GM18873 (cell line): Measurements from ENCODE around the gene CRADD.

Experiments
- ATAC-seq: cut with Tn5 transposase; IDR thresholded peaks from one replicate; pipeline ENCODE4 v1.9.1; 2021; ENCODE audit warnings: mild to moderate bottlenecking, moderate library complexity, moderate number of reproducible peaks; ENCODE audit not compliant: unreplicated experiment, low FRiP score

The CRADD gene

DNA sequence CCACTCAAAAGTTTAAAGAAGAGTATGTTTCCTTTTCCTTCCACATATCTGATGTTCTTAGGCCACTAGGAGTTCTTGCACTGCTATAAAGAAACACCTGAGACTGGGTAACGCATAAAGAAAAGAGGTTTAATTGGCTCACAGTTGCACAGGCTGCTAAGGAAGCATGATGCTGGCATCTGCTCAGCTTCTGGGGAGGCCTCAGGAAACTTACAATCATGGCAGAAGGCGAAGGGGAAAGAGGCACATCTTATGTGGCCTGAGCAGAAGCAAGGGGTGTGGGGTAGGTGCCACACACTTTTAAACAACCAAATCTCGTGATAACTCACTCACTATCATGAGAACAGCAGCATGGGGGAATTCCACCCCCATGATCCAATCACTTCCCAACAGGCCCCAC, 7.7 kb upstream of the CRADD start:
- ATAC-seq = no peak

DNA sequence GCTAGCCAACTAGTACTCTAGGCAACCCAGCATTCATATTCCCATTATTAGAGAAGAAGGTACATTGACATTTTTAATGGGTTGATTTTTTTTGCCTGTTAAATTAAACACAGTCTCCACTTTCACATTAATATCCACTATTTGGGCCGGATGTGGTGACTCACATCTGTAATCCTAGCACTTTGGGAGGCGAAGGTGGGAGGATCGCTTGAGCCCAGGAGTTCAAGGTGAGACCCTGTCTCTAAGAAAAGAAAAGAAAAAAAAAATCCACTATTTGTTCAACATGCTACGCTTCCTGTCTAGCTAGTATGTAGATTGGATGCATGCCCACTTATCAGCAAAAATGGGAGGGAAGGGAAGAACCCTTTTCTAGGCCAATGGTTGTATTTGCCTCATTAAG, 7.1 kb upstream of the CRADD start:
- ATAC-seq = no peak

DNA sequence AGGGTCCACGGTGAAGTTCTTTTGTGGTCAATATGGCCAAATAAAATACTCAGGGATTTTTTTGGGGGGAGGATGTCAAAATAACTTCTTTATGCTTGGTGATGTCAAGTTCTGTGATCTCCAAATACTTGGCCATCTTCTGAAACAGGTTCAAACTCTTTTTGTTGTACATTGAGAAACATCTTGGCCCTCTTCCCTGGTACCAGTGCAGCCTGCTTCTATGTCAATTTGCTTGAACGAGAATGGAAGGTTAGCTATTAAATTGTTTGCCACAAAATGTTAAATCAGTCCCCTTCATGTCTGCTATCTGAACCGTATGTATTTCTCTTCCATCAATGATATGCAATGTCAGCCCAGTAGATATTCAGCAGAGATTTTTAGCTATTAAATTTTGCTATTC, 6.1 kb upstream of the CRADD start:
- no peak for ATAC-seq

DNA sequence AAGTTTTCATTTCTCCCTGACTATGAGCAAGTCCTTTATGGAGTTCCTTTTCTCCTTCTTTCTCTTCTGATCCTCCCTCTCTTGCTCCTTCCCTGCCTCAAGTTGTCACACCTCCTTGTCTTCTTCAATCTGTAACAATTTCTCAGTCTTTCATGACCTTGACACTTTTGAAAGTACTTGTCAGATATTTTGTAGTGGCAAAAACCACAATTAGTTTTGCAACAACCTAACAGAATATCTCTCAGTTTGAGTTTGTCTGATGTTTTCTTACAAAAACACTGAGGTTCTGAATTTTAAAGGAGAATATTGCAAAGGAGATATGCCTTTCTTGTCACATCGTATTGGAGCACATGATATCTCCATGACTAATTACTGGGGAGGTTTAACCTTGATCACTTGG, 4.1 kb upstream of the CRADD start:
- ATAC-seq = no peak

DNA sequence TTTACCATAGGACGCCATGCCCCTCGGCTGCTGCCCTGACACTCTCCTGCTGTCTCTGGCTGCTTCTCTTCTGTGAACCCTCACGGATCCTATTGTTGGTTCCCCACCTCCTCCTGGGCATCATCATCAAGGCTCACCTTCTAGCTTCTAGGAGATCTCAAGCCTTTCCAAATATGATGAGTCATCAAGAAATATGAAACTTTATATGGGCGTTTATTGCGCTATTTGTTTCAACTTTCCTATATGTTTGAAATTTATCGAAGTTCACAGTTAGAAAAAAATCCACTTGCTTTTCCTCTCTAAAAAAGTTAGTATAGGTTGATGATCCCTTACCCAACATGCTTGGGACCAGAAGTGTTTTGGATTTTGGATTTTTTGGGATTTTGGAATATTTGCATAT, 2.8 kb upstream of the CRADD start:
- no peak for ATAC-seq

DNA sequence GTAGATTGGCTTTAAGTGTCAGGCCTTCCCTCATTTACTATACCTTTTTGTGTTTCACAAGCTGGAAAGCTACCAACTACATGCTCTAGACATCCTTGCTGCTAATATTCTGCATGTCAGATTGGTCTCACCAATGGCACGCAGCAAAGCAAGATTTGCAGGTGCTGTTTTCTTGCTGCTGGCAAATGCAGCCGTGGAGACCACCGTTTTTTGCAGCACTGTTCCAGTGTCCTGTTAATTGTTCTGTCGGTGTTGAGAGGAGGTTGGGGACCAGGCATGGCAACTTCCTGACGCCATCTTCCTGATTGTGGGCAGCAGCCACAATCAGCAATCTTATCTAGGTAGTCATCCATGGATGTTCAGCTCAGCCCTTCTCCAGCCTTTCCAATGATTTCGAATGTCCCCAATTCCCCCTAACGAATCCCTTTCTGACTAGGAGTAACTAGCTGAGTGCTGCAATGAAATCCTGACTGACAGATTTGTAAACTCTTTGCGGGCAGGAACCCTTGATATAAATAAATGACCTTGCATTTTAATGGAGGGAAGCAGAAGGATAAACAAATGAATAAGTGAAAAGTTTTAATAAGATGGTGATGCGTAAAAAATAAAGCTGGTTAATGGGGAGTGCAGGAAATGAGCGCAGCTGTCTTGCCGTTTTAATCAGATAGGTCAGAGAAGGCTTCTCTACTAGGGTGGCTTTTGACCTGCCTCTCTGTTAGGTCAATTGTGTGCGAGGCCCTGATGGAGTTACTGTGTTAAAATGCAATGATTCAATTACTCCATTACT, 574 bp upstream of the CRADD start:
- ATAC-seq = no peak

DNA sequence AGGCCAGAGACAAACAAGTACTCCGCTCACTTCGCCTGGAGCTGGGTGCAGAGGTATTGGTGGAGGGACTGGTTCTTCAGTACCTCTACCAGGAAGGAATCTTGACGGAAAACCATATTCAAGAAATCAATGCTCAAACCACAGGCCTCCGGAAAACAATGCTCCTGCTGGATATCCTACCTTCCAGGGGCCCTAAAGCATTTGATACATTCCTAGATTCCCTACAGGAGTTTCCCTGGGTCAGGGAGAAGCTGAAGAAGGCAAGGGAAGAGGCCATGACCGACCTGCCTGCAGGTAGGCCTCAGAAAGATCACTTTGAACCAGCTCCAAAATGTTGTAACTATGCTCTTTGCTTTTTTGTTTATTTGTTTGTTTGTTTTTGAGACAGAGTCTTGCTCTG, 1.6 kb downstream of the CRADD start:
- ATAC-seq = no peak

DNA sequence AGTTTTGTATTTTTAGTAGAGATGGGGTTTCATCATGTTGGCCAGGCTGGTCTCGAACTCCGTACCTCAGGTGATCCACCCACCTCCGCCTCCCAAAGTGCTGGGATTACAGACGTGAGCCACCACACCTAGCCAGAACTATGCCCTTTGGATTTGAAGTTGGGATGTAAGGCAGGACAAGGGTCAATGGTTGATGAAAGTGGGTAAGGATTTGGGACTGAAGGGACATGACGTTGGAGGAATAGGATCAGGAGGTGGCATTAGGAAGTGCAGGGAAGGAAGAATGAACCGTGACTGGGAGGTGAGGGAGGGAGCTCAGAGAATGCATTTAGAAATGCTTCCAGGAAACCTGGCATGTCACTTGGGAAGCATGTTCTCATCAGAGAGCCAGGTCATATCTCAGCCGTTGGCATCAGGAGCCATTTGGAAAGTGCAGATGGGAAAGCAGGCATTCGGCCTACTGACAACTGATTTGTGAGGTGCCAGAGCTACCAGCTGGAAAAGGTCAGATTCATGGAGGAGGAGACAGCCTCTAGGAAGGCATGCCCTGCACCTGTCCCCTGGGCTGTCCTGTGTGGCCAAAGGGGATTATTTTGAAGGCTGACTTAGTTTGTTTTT, 2.2 kb downstream of the CRADD start:
- no peak for ATAC-seq

DNA sequence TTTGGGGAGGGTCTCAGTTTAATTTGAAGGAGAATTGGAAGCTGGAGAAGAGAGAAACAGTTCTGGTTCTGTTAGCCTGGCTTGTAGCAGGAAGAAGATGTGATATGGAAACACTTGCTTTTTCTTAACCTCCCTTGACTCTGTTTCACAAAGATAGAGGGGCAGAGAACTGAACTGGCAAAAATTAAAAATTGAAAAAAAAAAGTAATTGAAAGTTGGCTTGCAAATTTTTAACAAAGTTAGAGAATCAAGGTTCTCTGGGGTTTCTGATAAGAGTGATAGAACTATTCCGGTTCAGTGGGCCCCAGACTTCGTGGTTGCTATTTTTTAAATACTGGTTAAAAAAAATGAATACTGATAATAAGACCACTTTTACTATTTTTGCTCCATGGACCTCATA, 2.8 kb downstream of the CRADD start:
- no peak for ATAC-seq

DNA sequence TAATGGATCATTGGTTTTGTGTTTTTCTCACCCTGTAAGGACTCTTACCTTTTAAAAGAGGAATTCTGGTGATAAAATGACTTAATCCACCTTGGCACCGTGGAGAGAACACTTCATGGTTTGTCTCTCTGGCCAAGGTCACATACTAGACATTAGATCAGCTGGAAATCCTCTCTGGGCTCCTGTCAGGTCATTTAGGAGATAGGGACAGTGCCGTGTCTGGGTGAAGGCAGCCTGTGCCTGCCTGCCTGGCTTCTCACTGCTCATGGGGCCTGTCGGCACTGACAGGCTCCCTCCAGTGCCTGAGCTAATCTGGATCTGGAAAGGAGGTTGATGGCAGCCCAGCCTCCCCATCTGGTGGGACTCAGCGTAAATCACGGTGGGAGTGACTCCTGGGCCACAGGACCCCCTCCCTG, 5.7 kb downstream of the CRADD start:
- no peak for ATAC-seq

DNA sequence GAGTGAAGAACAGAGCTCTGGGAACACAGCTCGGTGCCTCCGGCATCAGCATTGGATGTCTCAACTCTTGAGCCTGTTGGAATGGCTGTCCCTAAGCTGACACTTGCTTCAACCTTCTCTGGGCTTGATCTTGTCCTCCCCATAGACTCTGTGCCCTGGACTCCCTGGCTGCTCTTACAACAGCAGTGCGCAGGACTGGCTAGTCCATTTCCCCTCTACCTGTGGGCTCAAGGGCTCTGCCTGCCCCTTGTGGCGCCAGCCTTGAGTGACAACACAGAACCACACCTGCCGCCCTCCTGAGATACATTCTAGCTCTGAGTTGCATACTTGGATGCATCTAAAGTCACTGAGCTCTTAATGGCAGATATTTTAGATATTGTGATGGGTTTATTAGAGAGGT, 6.2 kb downstream of the CRADD start:
- no peak for ATAC-seq

DNA sequence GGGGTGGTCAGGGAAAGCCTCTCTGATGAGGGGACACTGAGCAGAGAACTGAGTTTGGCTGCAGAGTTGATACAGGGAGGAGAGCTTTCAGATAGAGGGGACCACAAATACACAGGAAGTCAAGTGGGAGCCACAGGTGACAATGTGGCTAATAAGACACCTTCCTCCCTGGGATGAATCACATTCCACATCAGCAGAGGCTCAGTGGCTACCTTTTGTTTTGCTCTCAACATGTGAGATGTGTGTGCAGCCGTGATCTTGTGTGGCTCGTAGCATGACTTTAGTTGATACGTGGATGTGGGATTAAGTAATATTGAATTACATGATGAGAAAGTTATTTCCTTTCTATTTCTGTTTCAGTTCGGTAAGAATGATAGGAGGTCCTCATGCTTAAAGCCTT, 7.5 kb downstream of the CRADD start:
- ATAC-seq = no peak

DNA sequence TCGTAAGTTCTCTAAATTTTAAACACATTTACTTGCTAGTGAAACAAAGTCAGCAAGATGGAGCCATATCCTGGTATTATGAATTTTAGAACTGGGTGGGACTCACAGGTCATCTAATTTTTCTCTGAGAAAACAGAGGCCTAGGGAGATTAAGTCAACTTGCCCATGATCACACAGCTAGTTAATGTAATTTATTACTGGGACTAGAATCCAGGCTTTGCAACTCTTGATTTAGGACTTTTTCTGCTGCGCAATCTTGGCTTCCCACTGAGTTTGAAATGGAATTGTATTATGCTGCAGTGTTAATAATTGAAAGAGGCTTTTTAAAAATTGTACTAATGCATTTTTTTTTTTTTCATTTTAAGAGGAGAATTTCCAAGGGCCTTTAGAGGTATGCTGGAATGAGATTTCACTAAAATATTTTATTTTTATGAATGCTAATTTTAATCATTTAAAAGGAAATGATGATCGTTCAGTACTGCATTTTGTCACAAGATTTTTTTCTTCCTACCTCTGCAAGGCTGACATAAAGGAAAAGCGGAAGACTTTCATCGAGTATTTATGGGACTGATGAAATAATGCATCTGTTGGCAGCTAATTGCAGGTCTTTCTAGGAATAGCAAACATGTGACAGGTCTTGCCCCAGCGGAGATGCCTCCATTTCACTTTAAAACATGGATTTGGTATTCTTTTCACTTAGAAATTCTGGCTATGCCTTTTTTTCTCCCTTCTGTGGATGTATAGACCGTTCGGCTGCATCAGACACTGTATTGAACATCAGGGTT, 9.6 kb downstream of the CRADD start:
- no peak for ATAC-seq

DNA sequence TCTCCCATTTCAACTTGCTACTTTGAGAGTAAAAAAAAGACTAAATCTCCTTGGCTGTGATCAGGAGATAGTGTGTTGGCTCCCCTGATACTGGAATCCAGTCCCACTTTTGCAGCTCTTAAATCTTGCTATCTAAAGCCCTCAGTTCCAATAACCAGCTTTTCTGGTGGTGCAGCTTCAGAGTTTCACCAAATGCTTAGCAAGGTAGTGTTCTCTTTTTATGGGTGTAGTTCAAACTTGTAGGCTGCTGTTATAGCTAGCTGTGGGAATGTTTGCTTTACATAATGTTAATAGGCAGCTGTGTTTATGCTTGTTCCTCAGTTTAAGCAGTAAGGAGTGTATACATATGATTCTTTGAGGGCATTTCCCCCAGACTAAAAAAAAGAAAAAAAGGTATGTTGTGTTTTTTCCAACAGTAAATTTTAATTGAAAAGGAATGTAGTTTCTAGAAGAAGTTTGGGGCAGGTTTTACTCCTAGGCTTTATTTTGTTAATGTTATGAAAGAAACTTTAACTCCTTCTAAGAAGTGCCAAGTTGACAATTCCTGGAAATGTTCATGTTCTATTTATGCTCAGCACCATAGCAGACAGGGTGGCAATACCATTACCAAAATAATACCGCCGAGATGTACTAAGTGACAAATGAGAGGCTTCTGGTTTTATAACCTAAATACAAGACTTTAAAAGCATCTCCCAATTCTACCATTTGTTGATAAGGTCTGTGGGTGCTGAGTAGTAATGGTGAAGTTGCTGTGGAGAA, 12.1 kb downstream of the CRADD start:
- ATAC-seq = no peak

DNA sequence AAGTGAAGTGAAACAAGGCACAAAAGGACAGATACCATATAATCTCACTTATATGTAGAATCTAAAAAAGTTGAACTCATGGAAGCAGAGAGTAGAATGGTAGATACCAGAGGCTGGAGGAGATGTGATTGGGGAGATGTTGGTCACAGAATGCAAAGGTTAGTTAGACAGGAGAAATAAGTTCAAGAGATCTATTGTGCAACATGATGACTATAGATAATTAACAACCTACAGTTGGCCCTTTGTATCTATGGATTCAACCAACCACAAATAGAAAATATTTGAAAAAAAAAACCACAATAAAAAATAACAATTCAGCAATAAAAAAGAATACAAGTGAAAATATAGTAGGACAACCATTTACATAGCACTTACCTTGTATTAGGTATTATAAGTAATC, 19.3 kb downstream of the CRADD start:
- no peak for ATAC-seq

DNA sequence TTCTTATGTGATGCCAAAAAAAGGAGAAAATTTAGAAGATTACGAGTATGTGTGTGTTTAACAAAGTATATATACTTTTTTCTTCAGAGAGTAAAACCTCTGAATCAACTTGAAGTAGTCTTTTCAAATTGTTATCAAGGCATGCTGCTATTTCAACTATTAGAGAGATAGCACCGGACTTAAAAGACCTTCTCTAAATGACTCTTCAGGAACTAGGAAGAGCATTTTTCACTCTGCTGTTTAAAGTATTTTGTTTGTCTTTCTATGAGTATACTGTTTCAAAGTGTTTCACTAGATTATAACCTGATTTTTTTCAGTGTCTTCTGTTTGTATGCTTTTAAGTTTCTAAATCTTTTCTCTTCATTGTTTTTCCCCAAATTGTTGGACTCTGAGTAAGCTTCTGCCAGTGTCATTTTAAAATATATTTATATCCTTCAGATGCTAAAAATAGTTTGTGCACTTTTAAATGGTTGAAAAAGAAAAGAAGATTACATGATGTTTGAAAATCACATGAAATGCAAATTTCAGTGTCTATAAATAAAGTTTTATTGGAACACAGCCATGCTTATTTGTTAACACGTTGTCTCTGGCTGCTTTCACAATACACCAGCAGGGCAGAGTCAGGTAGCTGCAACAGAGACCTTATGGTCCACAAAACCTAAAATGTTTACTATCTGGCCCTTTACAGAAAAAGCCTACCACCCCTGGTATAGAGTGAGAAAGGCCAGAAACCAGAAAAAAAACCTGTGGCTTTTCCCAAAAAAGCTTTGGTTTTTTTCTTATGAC, 21.3 kb downstream of the CRADD start:
- no peak for ATAC-seq

DNA sequence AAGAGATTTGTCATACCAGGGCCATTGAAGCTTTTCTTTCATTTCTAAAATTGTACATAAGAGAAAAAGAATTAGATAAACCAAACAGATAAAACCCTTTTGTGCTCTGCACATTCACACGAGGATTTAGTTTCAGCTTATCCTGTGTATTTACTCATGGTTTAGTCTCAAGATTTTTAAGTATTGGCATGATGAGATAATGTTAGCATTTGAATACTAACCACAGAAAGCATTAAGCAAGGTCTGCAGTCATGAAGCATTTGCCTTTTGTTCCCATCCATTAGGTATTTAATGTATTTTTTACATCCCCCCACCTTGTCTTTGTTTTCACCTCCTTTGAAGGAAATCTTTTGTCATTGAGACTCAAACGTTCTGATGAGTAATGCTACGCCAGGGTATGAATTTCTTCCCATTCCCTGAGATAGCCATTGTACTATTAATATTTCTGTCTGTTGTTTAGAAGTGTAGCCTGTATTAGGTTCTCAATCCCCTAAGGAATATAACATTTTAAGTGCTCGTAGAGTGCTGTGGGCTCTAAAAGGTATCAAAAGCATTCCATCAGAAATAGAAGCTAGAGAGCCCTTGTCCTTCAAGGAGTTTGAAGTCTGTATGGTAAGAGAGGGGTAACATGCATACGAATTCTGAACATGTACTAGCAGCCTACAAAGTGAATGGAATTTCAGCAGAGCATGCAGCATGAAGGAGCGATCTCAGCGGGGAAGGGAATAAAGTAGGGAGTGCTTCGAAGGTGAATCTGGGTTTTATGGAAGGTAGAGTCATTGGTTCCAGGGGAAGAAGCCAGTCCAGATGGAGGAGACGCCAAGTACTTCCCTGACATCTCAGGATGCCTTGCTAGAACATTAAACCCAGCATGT, 22.3 kb downstream of the CRADD start:
- no peak for ATAC-seq

DNA sequence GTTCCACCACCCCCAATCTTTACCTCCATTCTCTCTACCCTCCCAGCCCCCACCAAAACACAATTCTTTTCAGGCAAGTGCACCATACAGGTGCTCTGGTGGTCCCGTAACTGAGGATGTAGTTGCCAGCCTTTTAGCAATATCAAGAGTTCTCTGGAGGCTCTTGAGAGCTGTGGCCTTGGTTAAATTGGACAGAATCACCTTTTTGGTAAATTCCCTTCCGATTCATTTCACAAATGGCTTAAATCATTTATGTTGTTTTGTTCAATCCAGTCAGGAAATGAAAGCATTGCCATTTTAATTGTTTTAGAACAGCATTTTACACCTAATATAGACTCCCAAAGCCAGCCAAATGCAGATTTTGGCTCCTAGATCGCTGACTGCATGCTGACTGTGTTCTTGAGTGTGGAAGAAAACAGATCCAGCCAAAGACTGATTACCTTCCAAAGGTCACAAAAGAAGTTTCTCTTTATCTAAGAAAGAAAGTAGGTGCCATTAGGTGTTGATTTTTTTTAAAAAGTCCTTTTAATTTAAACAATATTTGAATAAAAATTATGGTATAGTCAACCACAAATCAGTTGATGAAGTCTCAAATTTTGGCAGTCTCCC, 25.6 kb downstream of the CRADD start:
- no peak for ATAC-seq

DNA sequence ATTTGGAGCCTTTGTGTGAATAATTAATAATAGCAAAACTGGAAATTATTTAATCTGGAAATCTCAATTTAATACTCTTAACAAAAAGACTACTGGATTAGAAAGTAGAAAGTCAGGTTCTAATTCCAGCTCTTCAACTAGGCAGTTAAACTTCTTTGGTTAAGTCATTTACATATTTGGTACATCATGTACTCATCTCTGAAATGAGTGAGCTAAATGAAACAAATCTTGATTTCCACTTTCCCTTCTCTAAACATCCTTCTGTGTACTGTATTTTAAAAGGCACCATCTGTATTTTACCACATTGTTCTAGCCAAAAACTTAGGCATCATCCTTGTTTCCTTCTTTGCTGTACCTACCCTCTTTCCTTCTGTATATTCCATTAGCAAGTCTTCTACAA, 26.9 kb downstream of the CRADD start:
- ATAC-seq = peak; percentile 47
